ENCODE measurements around the gene SNRPD3.
"Not testable (repeated sequence)": the region's sequence is repeated elsewhere in the genome, so short reads cannot be mapped to it uniquely, and the experiment has no call there.

The SNRPD3 gene

DNA sequence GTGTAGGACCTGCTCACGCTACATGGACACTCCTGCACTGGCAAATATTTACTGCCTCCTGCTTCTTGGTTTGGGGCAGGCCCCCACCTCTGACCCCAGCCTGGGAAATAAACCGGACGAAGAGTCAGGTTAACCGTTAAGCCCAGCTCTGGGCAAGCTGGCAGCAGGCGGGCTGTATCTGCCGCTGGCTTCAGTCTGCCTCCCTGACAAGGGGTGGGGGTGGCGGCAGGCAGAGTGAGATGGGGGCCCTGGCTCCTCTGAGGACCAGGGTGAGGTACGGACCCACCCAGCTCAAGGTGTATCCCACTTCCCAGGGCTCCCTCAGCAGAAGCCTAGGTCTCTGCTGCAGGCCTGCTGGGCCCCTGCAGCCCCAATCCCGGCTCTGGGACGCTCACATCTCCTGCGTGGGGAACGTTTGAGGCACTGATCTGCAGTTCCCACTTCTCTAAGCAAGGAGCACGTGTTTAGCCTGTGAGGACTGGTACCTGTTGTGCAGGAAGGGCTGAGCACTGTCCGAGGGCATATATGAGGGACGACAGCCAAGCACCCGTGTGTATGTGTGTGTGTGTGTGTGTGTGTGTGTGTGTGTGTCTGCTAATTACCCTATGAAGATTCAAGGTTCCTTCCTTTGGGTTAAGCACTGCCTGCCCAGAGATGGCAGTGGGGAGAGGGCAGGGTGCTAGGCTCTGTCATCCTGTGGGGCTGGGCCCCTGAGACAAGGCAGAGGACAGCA lies 38.2 kb downstream of the SNRPD3 start:
- H3K4me3 ChIP-seq (ENCODE audit: low read depth, low read length), result no peak overlapping the region
- no peaks in the 10 kb centered on the region for H3K27me3 ChIP-seq (ENCODE audit: control insufficient read depth, insufficient read depth, low read length)
- H3K36me3 ChIP-seq (ENCODE audit: control insufficient read depth, insufficient read depth, low read length), result no peaks in the 10 kb centered on the region
- H3K4me1 ChIP-seq (ENCODE audit: control insufficient read depth, insufficient read depth, low read length), result peaks cover 4% of the 10 kb centered on the region; the same call in 1 of the 2 replicates
- no peaks in the 10 kb centered on the region for H3K9me3 ChIP-seq (ENCODE audit: control insufficient read depth, insufficient read depth, low read length)
- no peak overlapping the region for H3K27ac ChIP-seq (ENCODE audit: low read depth, low read length)
- no peak overlapping the region for H3K9ac ChIP-seq (ENCODE audit: low read depth, low read length)

DNA sequence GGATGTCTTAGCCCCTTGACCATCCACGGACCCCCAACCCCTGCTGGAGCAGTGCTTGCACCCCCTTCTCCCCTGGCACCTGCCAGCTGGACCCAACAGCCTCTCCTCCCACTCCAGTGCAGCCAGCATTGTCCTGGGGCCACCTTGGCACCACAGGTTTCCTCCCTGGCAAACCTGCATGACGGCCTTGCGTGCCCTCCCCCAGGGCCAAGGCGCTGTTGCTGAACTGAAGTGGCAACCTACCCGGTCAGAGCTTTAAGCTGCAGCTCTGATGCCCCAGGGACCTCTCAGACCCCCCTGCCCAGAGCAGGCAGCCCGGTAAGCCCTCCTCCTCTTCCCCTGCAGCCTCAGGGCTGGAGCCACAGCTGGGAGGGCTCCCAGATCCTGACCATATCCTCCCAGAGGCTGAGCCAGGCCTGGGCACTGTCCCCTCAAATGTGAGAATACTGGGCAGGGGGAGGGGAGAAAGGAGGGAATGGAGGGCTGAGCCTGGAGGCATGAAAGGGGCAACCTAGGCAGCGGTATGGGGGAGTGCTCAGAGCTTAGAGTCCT lies 38.8 kb downstream of the SNRPD3 start:
- Histone ChIP-seq H3K9me3 (ENCODE audit: control insufficient read depth, insufficient read depth, low read length) (no peaks in the 10 kb centered on the region), H3K4me3 (ENCODE audit: low read depth, low read length) (no peak overlapping the region), H3K9ac (ENCODE audit: low read depth, low read length) (no peak overlapping the region), H3K27me3 (ENCODE audit: control insufficient read depth, insufficient read depth, low read length) (no peaks in the 10 kb centered on the region), H3K36me3 (ENCODE audit: control insufficient read depth, insufficient read depth, low read length) (no peaks in the 10 kb centered on the region), H3K4me1 (ENCODE audit: control insufficient read depth, insufficient read depth, low read length) (peaks cover 8% of the 10 kb centered on the region; the same call in 1 of the 2 replicates), H3K27ac (ENCODE audit: low read depth, low read length) (no peak overlapping the region)

DNA sequence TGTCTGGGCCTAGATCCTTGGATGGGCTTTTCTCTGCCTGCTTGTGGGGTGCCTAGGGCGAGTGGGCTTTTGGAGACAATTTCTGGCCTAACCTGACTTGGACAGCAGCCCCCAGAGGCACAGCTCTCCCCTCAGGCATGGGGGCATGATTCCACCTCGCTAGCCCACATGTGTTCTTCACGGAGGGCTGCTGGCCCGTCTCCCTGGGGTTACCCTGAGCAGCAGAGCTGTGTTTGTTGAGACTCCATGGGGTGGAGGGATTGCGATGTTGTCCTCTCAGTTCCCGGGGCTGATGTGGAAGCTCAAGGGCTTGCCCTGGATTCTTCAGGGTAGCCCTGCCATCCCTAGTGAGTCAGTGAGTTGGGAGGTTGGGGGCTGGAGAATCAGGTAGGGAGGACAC lies 39.4 kb downstream of the SNRPD3 start:
- peaks cover 12% of the 10 kb centered on the region; the same call in 1 of the 2 replicates for H3K4me1 ChIP-seq (ENCODE audit: control insufficient read depth, insufficient read depth, low read length)
- H3K27ac ChIP-seq (ENCODE audit: low read depth, low read length), result no peak overlapping the region
- H3K9me3 ChIP-seq (ENCODE audit: control insufficient read depth, insufficient read depth, low read length), result no peaks in the 10 kb centered on the region
- H3K36me3 ChIP-seq (ENCODE audit: control insufficient read depth, insufficient read depth, low read length), result no peaks in the 10 kb centered on the region
- H3K27me3 ChIP-seq (ENCODE audit: control insufficient read depth, insufficient read depth, low read length), result no peaks in the 10 kb centered on the region
- H3K4me3 ChIP-seq (ENCODE audit: low read depth, low read length), result no peak overlapping the region
- no peak overlapping the region for H3K9ac ChIP-seq (ENCODE audit: low read depth, low read length)

DNA sequence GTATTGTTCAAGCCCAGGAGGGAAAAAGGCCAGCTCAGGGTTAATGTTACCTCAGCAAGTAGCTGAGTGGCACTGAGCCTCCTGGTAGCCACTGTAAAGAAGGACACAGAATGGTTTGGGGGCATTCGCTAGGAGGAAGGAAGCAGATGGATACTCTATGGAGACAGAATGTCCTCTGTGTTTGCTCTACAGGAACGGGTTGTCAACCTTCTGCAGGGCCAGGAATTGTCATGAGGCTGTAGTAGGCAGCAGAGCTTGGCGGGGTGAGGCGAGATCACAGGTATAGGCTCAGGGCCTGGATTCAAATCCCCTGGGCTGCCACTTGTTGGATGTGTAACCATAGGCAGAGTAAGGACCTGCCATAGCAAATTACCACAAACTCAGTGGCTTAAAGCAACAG lies 40.1 kb downstream of the SNRPD3 start:
- no peaks in the 10 kb centered on the region for H3K9me3 ChIP-seq (ENCODE audit: control insufficient read depth, insufficient read depth, low read length)
- no peaks in the 10 kb centered on the region for H3K27me3 ChIP-seq (ENCODE audit: control insufficient read depth, insufficient read depth, low read length)
- no peaks in the 10 kb centered on the region for H3K36me3 ChIP-seq (ENCODE audit: control insufficient read depth, insufficient read depth, low read length)
- H3K27ac ChIP-seq (ENCODE audit: low read depth, low read length), result no peak overlapping the region
- peaks cover 12% of the 10 kb centered on the region; the same call in 1 of the 2 replicates for H3K4me1 ChIP-seq (ENCODE audit: control insufficient read depth, insufficient read depth, low read length)
- no peak overlapping the region for H3K9ac ChIP-seq (ENCODE audit: low read depth, low read length)
- no peak overlapping the region for H3K4me3 ChIP-seq (ENCODE audit: low read depth, low read length)

DNA sequence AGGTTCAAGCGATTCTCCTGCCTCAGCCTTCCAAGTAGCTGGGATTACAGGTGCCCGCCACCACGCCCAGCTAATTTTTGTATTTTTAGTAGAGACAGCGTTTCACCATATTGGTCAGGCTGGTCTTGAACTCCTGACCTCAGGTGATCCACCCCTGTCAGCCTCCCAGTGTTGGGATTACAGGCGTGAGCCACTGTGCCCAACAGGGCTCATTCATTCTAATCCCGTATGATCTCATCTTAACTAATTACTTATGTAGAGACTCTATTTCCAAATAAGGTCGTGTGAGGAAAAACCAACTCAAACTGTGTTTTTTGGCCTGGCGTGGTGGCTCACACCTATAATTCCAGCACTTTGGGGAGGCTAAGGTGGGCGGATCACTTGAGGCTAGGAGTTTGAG lies 41.3 kb downstream of the SNRPD3 start:
- peaks cover 10% of the 10 kb centered on the region; the same call in 1 of the 2 replicates for H3K4me1 ChIP-seq (ENCODE audit: control insufficient read depth, insufficient read depth, low read length)
- H3K9ac ChIP-seq (ENCODE audit: low read depth, low read length); H3K27me3 ChIP-seq (ENCODE audit: control insufficient read depth, insufficient read depth, low read length); H3K4me3 ChIP-seq (ENCODE audit: low read depth, low read length); H3K36me3 ChIP-seq (ENCODE audit: control insufficient read depth, insufficient read depth, low read length); H3K27ac ChIP-seq (ENCODE audit: low read depth, low read length); H3K9me3 ChIP-seq (ENCODE audit: control insufficient read depth, insufficient read depth, low read length): not testable (repeated sequence)

DNA sequence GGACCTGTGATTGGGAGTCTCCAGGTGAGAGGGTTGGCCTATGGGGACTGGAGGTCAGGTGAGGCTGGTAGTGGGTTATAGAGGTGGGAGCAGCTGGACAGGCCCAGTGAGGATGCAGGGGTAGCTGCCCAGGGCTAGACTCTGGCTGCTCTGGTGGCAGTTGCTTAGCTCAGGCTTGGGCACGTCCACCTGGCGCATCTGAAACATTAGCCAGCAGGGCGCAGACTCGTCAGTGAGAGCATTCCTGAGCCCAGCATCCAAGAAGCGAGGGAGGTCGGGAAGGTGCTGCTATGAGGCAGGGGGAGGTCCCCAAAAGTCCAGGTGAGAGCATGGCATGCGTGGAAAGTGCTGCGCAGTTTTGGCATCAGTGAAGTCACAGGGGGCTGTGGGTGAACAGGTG lies 43.7 kb downstream of the SNRPD3 start:
- no peaks in the 10 kb centered on the region for H3K36me3 ChIP-seq (ENCODE audit: control insufficient read depth, insufficient read depth, low read length)
- peaks cover 8% of the 10 kb centered on the region; the same call in 1 of the 2 replicates for H3K4me1 ChIP-seq (ENCODE audit: control insufficient read depth, insufficient read depth, low read length)
- H3K9me3 ChIP-seq (ENCODE audit: control insufficient read depth, insufficient read depth, low read length), result no peaks in the 10 kb centered on the region
- H3K27me3 ChIP-seq (ENCODE audit: control insufficient read depth, insufficient read depth, low read length), result no peaks in the 10 kb centered on the region
- H3K9ac ChIP-seq (ENCODE audit: low read depth, low read length), result no peak overlapping the region
- no peak overlapping the region for H3K4me3 ChIP-seq (ENCODE audit: low read depth, low read length)
- H3K27ac ChIP-seq (ENCODE audit: low read depth, low read length), result no peak overlapping the region

DNA sequence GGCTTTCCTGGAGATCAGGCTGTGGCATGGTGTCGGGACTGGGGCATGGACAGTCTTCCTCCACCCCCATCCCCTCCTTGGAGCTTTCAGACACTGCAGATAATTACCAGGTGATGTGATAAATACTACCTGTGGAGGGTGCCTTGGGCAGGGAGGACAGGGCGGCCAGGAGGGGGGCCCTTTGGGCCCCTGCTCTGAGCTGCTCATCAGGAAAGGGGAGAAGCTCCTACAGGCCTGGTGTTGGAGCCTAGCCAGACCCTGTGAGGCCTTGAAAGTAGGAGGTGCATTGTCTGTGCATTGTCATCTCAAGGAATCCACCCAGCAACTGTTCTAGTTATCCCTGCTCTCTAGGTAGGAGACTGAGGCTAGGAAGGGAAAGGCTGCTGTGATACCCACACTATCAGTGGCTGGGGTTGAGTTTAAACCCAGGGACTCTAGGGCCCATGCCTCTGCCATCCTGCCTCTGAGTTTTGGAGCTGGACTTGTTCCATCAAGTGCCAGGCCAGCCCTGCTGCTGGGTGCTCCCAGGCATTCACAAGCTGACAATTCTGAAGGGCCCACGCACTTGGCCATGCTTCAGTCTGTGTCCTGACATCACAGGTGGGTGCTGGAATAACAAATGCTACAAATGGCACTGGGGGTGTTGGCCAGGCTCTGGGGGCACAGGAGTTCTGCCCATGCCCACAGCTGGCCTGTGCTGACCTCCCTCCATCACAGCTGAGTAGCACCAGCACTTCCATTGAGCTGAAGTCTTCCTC lies 44.3 kb downstream of the SNRPD3 start:
- H3K27me3 ChIP-seq (ENCODE audit: control insufficient read depth, insufficient read depth, low read length); H3K36me3 ChIP-seq (ENCODE audit: control insufficient read depth, insufficient read depth, low read length); H3K4me3 ChIP-seq (ENCODE audit: low read depth, low read length); H3K4me1 ChIP-seq (ENCODE audit: control insufficient read depth, insufficient read depth, low read length); H3K27ac ChIP-seq (ENCODE audit: low read depth, low read length); H3K9me3 ChIP-seq (ENCODE audit: control insufficient read depth, insufficient read depth, low read length); H3K9ac ChIP-seq (ENCODE audit: low read depth, low read length): not testable (repeated sequence)

DNA sequence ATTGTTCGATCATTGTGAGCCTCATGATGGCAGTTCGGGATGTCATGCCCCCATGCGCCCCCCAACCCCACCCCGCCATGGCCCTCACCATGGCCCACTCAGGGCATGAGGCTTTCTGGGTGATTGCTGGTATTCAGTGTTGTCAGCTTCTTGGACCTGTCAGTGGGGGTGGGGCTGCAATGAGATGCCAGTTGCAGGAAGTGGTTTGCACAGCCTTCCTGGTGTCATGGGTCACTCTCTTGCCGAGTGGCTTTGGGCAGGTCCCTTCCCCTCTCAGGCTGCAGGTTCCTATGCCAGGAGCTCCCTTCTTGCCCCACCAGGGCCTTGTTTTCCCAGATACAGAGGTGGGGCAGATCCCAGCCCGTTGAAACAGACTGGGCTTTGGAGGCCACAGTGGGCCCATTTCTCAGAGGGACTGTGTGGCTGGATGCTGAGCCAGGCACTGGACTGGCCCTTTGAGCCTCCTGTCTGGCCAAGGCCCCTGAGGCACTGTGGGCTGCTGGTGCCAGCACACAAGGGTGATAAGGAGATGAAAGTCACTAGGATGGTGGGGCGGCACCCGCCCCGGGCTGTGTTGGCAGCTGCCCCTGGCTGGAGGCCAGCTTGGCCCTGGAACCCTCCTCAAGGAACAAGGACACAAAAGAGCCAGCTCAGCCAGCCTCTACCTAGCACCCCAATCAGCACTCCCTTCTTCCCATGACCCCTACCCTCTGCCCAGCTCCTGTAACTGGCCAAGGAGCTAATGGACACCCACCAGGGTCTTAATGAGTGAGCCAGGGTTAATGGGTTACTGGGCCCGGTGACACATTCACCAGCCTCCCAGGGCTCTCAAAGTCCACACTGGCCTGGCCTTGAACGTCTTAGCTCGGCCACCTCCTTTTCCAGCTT lies 45.7 kb downstream of the SNRPD3 start:
- H3K4me1 ChIP-seq (ENCODE audit: control insufficient read depth, insufficient read depth, low read length), result peaks cover 8% of the 10 kb centered on the region; the same call in 1 of the 2 replicates
- no peak overlapping the region for H3K27ac ChIP-seq (ENCODE audit: low read depth, low read length)
- H3K27me3 ChIP-seq (ENCODE audit: control insufficient read depth, insufficient read depth, low read length), result no peaks in the 10 kb centered on the region
- H3K4me3 ChIP-seq (ENCODE audit: low read depth, low read length), result no peak overlapping the region
- no peaks in the 10 kb centered on the region for H3K36me3 ChIP-seq (ENCODE audit: control insufficient read depth, insufficient read depth, low read length)
- H3K9me3 ChIP-seq (ENCODE audit: control insufficient read depth, insufficient read depth, low read length), result no peaks in the 10 kb centered on the region
- H3K9ac ChIP-seq (ENCODE audit: low read depth, low read length), result no peak overlapping the region

DNA sequence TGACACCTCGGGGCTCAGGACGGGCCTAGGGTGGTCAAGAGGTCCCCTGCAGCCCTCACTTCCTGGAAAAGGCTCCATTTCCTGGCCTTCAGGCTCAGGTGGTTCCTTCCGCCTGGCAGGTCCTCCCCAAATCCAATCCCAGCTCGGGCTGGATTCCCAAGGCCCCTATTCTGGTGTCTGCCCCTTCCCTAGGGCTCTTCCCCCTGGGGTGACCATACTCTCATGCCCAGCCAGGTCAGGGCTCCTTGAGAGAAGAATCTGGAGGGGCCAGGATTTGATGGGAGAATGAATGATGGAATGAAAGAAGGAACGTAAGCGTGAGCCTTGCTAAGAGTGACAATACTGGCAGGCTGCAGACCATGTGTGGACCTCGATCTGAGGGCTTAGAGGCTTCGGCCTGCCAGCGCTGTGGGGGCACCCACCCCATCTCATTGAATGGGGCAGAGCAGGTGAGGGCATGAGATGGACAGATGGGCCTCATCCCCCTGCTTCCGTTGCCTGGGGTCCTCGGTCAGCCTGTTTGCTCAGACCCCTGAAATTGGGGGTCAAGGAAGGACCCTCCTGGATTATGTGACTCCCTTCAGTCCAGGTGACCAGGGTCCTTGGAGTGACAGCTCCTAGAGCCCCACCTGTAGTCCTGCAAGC lies 46.4 kb downstream of the SNRPD3 start:
- not testable (repeated sequence) for H3K9ac ChIP-seq (ENCODE audit: low read depth, low read length); H3K4me3 ChIP-seq (ENCODE audit: low read depth, low read length); H3K27me3 ChIP-seq (ENCODE audit: control insufficient read depth, insufficient read depth, low read length); H3K9me3 ChIP-seq (ENCODE audit: control insufficient read depth, insufficient read depth, low read length); H3K4me1 ChIP-seq (ENCODE audit: control insufficient read depth, insufficient read depth, low read length); H3K36me3 ChIP-seq (ENCODE audit: control insufficient read depth, insufficient read depth, low read length); H3K27ac ChIP-seq (ENCODE audit: low read depth, low read length)
